SH-SY5Y (cell line): ENCODE measurements around the gene CLDN34.

Source experiments
- GATA2 ChIP-seq: IDR thresholded peaks from 2 replicates; pipeline ENCODE4 v1.6.1; 2011; ENCODE audit warnings: mild to moderate bottlenecking, low read depth, low read length
- GATA3 ChIP-seq: IDR thresholded peaks from 2 replicates; pipeline ENCODE4 v1.6.1; 2011; ENCODE audit warnings: low read depth, mild to moderate bottlenecking, low read length, moderate library complexity

- TF ChIP-seq GATA3 (no peak), GATA2 (no peak)
Observed at GRCh38 chrX:10014462-10015354, 47.5 kb downstream of the CLDN34 start.
